ENCODE data around the gene SASH1. TPM values are rescaled to one million over a fixed set of nuclear protein-coding genes. Genes with fewer than 3 reads are reported as not detected.
"Not testable (repeated sequence)": the region's sequence is repeated elsewhere in the genome, so short reads cannot be mapped to it uniquely, and the experiment has no call there.

The SASH1 gene
- total RNA-seq, 1 experiment from 2014 or later: 39.1 TPM

- no peak overlapping the region for H3K4me3 ChIP-seq
- H3K36me3 ChIP-seq: no peaks in the 10 kb centered on the region
- no peaks in the 10 kb centered on the region for H3K27me3 ChIP-seq
- no peaks in the 10 kb centered on the region for H3K9me3 ChIP-seq
- DNase-seq: no peak
Measured at GRCh38 chr6:148565321-148565926, 222.8 kb downstream of the SASH1 start.

GRCh38 chr6:148565930-148566663, 223.5 kb downstream of the SASH1 start:
- Histone ChIP-seq H3K9me3 (no peaks in the 10 kb centered on the region), H3K4me3 (no peak overlapping the region)
- peak; percentile 88 for DNase-seq

GRCh38 chr6:148566664-148567350, 224.2 kb downstream of the SASH1 start:
- no peaks in the 10 kb centered on the region for H3K27me3 ChIP-seq
- no peak overlapping the region for H3K4me3 ChIP-seq
- no peaks in the 10 kb centered on the region for H3K36me3 ChIP-seq
- H3K9me3 ChIP-seq: no peaks in the 10 kb centered on the region
- DNase-seq: no peak

More at GRCh38 chr6:148565930-148566663, 223.5 kb downstream of the SASH1 start:
- Histone ChIP-seq H3K27me3 (no peaks in the 10 kb centered on the region), H3K36me3 (no peaks in the 10 kb centered on the region)

- peak; percentile 79 for DNase-seq
- H3K4me3 ChIP-seq: no peak overlapping the region
- H3K27me3 ChIP-seq: no peaks in the 10 kb centered on the region
- no peaks in the 10 kb centered on the region for H3K36me3 ChIP-seq
- H3K9me3 ChIP-seq: no peaks in the 10 kb centered on the region
Measured at GRCh38 chr6:148570456-148570855, 227.8 kb downstream of the SASH1 start.

- DNase-seq: no peak
- Histone ChIP-seq H3K9me3 (no peaks in the 10 kb centered on the region), H3K27me3 (no peaks in the 10 kb centered on the region), H3K36me3 (no peaks in the 10 kb centered on the region), H3K4me3 (no peak overlapping the region)
Measured at GRCh38 chr6:148572676-148573335, 230.2 kb downstream of the SASH1 start.

GRCh38 chr6:148573922-148574321, 231.3 kb downstream of the SASH1 start:
- Histone ChIP-seq H3K36me3 (no peaks in the 10 kb centered on the region), H3K9me3 (no peaks in the 10 kb centered on the region), H3K4me3 (no peak overlapping the region), H3K27me3 (no peaks in the 10 kb centered on the region)
- no peak for DNase-seq

GRCh38 chr6:148577687-148578488, 235.2 kb downstream of the SASH1 start:
- H3K9me3 ChIP-seq: 0 out of 2 replicates have a peak, but pooled peaks cover 4% of the 10 kb centered on the region
- H3K4me3 ChIP-seq: no peak overlapping the region
- H3K27me3 ChIP-seq: no peaks in the 10 kb centered on the region
- no peaks in the 10 kb centered on the region for H3K36me3 ChIP-seq
- DNase-seq: peak; percentile 77

GRCh38 chr6:148578489-148578814, 235.8 kb downstream of the SASH1 start:
- peaks cover 8% of the 10 kb centered on the region; the same call in 1 of the 2 replicates for H3K9me3 ChIP-seq
- no peak for DNase-seq
- no peaks in the 10 kb centered on the region for H3K36me3 ChIP-seq
- H3K4me3 ChIP-seq: no peak overlapping the region
- no peaks in the 10 kb centered on the region for H3K27me3 ChIP-seq

GRCh38 chr6:148578837-148579565, 236.4 kb downstream of the SASH1 start:
- H3K4me3 ChIP-seq: no peak overlapping the region
- H3K27me3 ChIP-seq: no peaks in the 10 kb centered on the region
- DNase-seq: no peak
- peaks cover 13% of the 10 kb centered on the region; the same call in 1 of the 2 replicates for H3K9me3 ChIP-seq
- no peaks in the 10 kb centered on the region for H3K36me3 ChIP-seq

- H3K4me3 ChIP-seq: no peak overlapping the region
- H3K9me3 ChIP-seq: peaks cover 20% of the 10 kb centered on the region
- DNase-seq: no peak
- H3K27me3 ChIP-seq: no peaks in the 10 kb centered on the region
- H3K36me3 ChIP-seq: no peaks in the 10 kb centered on the region
Measured at GRCh38 chr6:148580442-148580841, 237.8 kb downstream of the SASH1 start.

- no peak for DNase-seq
- peaks cover 29% of the 10 kb centered on the region for H3K9me3 ChIP-seq
Measured at GRCh38 chr6:148583631-148584030, 241.0 kb downstream of the SASH1 start.

GRCh38 chr6:148585641-148586040, 243.0 kb downstream of the SASH1 start:
- not testable (repeated sequence) for H3K27me3 ChIP-seq, DNase-seq, H3K36me3 ChIP-seq, H3K4me3 ChIP-seq
- H3K9me3 ChIP-seq: peaks cover 29% of the 10 kb centered on the region

More at GRCh38 chr6:148583631-148584030, 241.0 kb downstream of the SASH1 start:
- no peaks in the 10 kb centered on the region for H3K27me3 ChIP-seq
- no peak overlapping the region for H3K4me3 ChIP-seq
- H3K36me3 ChIP-seq: no peaks in the 10 kb centered on the region

- H3K4me3 ChIP-seq: no peak overlapping the region
- no peaks in the 10 kb centered on the region for H3K27me3 ChIP-seq
- H3K36me3 ChIP-seq: no peaks in the 10 kb centered on the region
- peaks cover 6% of the 10 kb centered on the region; the same call in 1 of the 2 replicates for H3K9me3 ChIP-seq
- DNase-seq: no peak
Measured at GRCh38 chr6:148590883-148591282, 248.2 kb downstream of the SASH1 start.

- Histone ChIP-seq H3K9me3 (peaks cover 3% of the 10 kb centered on the region; the same call in 1 of the 2 replicates), H3K27me3 (no peaks in the 10 kb centered on the region), H3K4me3 (no peak overlapping the region), H3K36me3 (no peaks in the 10 kb centered on the region)
- DNase-seq: no peak
Measured at GRCh38 chr6:148591656-148592055, 249.0 kb downstream of the SASH1 start.

GRCh38 chr6:148593130-148593812, 250.6 kb downstream of the SASH1 start:
- H3K36me3 ChIP-seq: no peaks in the 10 kb centered on the region
- H3K4me3 ChIP-seq: no peak overlapping the region
- DNase-seq: no peak
- H3K27me3 ChIP-seq: no peaks in the 10 kb centered on the region
- peaks cover 2% of the 10 kb centered on the region; the same call in 1 of the 2 replicates for H3K9me3 ChIP-seq
